CD4-positive, alpha-beta T cell treated with Interleukin-4 for 1 hour (primary cell): Measurements from ENCODE around the gene RBMS1.

ENCODE experiments used
- DNase-seq, 2 donors: peaks; one replicate each; pipeline ENCODE4 v3.0.0-alpha.2; 2020 to 2022

Gene RBMS1

DNA sequence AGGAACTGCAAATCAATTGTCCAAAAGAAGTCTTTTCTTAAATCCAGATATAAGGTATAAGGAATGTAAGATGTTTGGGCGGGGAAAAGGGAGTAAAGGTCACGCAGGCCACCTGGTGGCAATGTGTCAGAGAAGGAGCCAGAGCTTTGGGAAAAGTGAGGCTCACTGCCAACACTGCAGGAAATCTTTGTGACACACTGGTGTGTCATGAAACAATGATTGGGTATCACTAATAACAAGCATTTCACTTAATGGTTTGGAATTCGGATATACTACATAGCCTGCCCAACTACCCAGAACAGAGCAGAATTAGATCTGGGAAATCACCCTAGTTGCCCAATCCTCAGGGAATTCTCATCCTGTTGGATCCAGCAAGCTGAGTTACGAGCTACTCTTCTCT is 61.0 kb downstream of the RBMS1 start:
- no peak for DNase-seq

DNA sequence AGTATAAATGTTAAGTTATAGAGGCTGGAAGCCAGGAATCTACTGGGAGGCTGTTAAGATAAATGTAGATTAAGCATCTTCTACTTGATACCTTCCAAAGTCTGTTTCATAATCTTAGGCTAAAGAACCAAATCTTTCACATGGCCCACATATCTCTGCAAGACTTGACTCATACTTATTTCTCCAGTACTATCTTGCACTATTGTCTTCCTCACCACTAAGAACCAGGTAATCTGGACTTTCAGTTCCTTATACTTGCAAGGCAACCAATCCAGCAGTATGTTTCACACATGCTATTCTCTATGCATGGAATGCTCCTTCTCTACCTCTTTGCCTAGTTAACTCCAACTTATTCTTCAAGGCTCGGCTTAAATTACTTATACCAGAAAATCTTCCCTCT is 62.2 kb downstream of the RBMS1 start:
- DNase-seq: no peak

DNA sequence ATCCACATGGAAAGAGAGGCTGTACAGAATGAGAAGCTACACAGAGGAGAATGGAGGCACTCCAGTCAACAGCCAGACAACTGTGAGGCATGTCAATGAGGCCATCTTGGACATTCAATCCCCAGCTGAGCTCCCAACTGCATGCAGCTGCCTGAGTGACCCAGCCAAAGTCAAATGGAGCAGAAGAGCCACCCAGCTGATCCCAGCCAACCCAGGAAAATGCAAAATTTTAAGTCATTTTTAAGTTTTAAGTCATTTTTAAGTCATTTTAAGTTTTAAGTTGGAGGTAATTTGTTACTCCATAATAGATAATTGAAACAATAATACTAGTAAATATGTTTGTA is 63.6 kb downstream of the RBMS1 start:
- no peak for DNase-seq

DNA sequence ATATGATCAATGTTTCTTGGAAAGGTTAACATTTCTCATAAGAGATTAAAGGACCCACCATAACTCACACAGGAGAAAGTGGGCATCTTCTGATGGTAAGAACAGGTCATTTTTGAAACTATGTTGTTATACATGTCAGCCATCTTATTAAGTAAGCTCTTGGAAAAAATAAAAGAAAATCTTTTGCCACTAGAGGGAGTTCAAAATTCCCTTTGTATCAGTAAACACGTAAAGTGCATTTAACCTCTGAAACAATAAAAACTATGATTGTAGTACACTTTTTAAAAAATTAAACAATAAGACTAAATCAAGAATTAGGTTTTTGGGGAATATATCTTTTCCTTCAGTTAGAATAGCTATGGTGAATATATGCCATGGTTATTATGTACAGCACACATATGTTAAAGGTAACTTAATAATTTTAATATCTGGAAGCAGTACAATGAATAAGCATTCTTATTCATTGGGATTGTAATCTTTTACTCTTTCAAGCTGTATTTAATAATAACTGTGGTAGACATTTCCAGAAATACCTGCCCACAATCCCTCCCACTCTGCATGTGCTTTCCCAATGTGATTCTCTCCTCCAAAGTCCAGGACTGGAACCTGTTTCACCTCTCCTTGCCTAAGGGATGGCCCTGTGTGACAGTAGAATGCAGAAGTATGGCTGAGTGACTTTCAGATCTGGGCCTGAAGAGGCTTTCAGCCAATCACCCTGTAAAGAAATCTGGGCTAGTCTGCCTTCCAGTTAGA is 64.2 kb downstream of the RBMS1 start:
- peak in 1 of 2 donors; percentile 82 for DNase-seq

DNA sequence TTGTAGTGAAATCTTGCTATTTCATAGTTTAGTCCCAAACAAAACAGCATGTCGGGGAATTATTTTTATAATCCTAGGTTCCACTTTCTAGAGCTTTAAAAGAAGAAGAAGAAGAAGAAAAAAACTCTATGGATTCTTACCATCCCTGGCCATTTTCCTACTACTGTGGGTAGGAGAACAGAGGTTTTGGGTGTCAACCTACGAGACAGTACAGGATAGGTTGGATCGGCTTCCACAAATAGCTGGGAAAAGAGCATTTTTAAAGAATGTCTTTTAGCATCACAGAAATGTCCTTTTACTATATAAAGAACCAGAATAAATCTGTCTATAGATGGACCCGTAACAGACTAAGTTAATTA is 65.2 kb downstream of the RBMS1 start:
- no peak for DNase-seq

DNA sequence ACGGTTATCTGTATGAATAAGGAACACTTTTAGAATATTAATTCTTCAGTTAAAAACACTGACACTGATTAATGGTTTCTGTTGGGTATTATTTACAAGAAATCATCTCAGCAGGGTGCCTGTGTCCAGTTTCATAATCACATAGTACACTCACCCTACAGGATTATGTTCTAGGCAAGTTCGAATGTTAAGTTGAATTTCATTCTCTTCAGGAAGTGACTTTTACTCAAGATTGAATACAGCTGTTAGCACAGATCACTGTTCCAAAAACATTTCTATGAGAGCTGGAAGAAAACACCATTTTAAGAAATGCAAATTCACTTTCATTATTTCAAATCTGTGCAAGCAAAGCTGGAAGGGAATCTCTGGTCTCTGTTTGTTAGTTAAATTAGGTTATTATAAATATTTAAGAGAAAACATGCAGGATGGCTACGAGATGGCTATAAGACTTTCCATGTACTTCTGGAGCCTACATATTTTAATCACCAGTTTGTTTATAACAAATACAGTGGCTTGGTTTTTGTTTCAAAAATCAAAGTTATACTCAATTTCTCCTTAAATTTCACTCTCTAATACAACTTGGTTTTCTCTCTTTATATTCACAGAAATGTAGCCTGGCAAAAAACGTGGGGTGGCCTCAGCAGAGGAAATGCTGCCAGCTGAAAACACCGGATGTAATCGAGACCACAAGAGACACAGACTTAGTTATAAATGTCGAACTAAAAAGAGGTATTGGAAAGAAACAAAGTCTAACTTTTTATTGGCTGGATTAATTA is 65.8 kb downstream of the RBMS1 start:
- DNase-seq: peak; percentile 64 to 75

DNA sequence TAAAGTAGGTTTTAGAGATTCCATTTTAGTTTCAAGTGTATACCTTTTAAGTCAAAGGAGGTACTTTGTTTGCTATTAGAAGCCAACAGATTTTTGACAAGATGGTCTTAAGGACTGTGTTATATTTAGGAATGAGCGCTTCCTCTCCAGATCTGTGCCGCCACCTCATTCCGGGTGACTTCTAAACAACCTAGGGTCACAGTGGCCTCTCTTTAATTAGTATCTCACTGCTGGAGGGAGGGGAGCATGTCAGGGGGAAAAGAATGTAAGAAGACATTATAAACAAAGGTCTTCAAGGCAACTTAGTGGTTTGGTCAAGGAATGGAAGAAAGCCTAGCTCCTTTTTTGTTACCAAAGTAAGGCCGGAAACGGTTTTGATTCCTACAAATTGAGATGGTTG is 67.0 kb downstream of the RBMS1 start:
- DNase-seq: no peak

DNA sequence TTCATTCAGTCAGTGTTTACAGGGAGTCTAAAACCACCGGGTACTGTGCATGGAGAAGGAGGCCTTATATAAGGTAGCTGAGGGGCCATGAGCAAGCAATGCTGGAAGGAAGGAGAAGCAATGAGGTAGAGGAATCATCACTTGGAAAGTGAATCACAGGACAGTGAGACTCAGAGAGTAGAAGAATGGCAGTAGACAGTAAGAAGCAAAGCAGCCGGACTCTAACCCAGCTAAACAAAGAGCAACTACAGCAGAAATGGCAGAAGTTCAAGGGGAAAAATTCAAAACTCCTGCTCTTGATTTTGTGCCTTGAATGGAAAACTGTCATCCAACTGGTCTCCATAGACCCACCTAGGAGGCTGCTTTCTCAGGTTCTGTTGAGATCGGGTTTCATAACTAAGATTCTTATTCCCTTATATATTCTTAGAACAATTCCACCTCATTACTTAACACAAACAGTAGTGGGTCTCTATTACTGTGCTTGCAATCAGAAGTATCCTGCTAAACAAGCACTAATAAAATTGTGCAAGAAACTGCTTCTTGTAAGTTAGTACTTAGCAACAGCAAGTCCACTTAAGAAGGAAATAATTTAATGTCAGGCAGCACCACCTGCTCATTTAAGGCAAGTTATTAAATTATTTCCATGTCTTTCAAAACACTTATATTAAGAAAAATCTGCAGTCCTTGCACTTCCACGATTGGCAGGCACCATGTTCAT is 68.0 kb downstream of the RBMS1 start:
- no peak for DNase-seq

DNA sequence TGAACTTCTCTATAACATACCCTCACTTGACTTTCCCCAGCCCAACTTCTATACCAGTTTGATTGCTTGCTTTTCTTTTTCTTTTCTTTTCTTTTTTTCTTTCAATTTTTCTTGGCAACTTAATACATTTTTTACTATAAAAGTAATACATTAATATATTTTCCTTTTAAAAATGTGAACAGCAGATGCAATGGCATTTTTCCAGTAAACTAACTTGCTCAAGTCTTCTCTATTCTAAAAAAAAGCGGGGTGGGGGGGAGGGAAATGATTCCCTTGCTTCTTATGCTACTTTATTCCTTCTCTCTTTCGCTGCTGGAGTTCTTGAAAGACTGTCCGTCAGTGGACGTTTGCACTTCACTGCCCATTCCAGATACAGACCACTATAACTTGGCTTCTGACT is 70.5 kb downstream of the RBMS1 start:
- DNase-seq: no peak

DNA sequence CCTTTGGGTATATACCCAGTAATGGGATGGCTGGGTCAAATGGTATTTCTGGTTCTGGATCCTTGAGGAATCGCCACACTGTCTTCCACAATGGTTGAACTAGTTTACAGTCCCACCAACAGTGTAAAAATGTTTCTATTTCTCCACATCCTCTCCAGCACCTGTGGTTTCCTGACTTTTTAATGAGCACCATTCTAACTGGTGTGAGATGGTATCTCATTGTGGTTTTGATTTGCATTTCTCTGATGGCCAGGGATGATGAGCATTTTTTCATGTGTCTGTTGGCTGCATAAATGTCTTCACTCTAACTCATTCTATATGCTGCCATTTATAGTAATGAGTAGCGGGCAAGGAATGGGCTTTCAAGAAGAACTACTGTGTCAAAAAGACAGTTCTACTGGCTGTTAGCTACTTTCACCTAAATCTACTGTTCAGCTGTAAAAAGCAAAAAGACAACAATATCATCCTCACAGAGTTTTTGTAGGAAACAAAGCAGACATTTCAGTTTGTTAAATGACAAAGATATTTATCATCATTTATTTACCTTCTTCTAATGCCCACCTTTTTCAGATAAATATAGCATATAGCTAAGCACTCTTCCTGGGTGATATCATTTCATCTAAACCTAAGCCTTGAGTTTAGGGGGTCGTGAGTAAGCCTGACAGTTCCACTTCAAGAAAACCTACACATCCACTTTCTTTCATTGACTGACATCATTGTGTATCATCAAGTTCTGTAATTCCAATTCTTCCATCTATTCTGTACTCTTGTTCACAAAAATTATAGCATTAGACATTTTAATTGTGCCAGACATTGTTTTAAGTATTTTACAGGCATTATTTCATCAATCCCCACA is 71.7 kb downstream of the RBMS1 start:
- DNase-seq: peak in 1 of 2 donors; percentile 64

DNA sequence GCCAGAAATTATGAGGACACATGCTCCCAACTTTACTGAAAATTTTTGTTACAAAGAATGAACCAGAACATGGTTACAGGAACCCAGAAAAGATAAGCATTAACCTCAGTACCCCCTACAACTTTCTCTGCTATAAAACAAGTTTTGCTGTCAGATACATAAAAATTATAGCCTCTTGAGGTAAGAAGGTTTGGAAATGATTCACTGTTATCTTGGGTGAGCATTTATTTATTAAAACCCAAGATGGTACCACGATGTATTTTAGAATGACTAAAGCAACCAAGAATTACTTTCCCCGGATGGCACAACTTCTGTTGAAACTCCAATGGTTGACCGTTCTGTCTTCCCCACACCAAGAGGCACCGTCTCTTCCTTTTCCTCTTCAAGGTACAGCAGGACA is 72.9 kb downstream of the RBMS1 start:
- no peak for DNase-seq

DNA sequence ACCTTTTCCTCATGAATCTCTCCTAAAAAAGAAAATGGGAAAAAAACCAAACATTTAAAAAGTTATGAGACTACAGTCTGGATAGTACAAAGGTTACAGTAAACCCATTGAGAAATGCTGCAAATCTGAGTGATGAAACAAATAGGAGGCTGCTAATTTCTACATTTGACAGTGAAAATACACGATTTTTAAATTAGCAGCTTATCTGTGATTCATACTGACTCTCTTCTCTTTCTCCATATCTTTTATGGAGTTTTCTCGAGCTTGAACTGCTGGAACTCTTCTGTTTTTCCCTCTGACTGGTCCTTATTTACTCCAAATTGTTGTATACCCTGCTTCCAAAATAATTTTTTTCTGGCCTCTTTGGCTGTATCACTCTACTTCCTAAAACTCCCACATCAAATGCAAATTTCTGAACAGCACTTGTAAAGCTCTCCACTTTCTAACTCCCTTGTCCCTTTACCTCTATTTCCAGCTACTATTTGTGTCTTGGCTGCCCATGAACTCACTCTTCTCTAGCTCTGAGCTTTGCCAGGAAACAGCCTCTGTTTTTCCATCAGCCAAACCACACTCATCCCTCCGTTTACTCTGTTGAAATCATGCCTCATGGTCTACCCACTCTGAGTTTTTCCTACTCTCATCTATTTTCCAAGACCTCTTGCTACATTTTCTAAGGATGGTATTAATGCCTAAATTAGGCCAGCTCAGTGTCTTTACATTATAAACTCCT is 73.7 kb downstream of the RBMS1 start:
- DNase-seq: no peak

DNA sequence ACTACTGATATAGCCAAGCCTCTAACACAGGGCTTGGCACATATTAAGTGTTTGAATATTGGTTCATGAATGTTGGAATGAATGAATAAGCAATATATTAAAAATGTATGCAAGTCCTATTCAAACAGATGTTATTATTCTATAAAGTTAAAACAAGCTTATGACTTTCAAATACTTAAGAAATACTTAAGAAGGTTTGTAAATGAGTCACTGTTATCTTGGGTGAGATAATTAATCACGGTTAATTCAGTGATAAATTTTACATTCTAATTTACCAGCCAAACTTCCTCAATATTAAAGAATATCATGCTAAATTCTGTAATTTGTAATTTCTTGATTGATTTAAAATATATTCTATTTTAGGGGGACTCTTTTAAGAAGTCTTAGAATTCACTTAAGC is 74.8 kb downstream of the RBMS1 start:
- DNase-seq: no peak

DNA sequence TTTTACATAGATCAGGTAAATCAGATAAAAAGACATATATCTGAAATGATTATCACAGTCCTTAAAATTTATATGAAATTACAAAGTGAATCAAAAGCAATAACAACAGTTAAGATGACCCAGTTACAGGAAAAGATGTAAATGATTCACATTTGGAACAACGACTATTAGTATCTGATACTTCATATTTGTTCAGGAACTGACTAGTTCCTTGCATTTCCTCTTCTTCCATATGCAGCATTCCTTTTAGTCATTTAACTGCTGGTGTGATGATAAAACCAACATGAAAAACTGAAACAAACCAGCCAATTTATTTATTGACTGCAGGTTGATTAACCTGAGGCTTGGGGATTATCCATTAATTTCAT is 75.2 kb downstream of the RBMS1 start:
- no peak for DNase-seq

DNA sequence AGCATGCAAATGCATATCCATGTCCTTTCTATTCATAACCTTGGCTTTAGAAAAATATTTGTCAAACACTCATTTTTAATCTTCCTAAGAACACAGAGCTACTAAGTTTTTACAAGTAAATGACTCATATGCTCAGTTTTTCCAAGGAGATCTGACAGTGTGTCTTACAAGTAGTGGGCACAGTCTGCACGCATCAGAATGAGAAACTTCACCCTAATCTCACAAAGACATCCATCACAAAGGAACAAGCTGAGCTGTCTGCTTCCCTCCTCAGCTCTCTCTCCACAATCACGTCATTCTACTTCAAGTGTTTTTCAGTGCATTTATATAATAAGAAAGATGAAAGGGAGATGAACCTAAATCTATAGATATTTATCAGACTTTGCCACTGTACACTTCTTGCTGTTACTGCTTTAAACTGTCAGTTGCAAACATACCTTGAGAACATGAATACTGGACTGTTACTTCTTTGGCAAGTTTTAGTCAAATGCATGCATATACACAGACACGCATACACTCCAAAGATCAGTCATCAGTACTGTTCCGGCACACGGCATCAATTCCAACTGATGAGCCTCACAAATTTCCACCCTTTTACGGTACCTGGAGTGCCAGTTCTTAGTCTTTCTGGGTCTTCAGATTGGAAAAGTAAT is 75.7 kb downstream of the RBMS1 start:
- peak in 1 of 2 donors; percentile 36 for DNase-seq

DNA sequence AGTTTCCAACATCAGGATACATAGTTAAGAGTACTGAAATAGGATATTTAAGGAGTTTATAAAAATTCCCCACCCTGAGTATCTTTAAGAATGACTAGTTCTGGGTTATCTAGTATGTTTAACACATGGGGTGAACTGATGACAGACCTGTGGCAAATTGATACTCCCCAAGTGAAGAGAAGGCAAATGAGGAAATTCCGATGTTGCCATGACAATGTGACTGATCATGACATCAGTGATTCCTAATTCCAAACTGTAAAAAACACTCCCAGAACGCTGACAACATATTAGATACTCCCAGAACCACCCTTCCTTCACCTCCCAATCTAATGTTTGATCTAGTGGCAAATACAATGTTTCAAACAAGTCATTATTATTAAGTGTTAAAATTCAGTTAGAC is 77.6 kb downstream of the RBMS1 start:
- DNase-seq: no peak

DNA sequence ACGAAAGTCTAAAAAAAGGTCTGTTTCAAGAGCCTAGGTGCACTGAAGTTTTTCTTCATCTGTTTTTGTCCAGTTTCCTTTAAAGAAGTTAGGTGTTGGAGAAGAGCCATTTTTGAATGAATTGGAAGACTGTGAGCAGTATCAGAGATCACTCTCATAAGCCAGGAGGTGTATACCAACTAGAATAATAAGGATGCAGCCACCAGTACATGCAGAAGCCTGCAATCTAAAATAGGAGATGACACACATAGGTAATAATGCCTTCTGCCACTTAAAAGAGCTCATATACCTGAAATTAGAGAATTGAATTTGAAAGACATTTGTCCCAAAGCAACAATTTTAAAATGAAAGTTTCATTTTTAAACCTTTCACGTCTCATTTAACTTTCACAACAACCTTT is 81.7 kb downstream of the RBMS1 start:
- DNase-seq: no peak

DNA sequence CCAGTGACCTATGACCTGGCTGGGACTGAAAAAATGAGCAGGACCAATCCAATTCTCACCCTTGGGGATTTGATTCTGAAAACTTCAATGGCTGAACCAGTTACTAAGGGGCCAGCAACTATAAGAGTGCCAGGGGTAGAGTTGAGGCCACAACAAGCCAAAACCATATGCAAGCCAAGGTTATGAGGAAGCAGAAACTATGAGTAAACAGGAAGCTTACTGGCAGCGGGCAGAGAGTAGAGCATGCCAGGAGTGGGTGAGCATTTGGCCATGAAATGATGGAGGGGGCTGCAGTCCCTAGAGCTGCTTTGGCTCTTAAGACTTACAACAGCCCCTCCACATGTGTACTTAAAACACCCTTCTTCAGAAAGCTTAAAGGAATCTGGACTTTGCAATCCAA is 82.4 kb downstream of the RBMS1 start:
- peak; percentile 50 to 52 for DNase-seq

DNA sequence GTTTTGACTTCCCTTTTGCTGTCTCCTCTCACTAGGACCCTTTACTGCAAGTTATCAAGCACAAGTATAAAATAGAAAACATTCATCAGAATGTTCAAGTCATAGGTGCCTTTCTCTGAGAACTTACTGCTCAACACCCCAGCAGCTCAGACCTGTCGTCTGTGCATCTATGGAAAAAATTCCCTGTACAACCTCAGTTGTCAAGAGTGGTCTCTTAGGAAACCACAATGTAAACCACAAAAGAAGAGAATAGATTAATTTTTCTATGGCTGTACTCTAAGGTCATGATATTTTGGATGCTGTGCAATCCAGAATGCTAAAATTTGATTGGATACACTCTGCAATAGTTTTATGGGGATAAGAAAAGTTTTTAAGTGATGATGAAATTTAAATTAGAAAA is 84.1 kb downstream of the RBMS1 start:
- no peak for DNase-seq

DNA sequence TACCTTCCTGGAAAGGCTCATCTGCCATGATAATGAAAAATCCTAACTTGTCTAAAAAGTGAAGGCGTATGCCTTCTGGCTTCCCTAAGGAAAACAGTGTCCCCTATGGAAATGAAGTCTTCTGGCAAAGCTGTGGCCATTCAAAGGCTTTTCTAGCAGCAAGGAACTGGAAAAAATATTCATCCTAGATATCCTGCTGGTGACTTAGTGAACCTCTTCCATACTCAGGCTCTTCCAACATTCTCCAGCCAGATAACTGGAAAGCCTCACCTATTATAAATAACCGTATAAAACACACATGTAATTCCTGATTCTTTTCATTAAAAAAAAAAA is 84.7 kb downstream of the RBMS1 start:
- DNase-seq: no peak

DNA sequence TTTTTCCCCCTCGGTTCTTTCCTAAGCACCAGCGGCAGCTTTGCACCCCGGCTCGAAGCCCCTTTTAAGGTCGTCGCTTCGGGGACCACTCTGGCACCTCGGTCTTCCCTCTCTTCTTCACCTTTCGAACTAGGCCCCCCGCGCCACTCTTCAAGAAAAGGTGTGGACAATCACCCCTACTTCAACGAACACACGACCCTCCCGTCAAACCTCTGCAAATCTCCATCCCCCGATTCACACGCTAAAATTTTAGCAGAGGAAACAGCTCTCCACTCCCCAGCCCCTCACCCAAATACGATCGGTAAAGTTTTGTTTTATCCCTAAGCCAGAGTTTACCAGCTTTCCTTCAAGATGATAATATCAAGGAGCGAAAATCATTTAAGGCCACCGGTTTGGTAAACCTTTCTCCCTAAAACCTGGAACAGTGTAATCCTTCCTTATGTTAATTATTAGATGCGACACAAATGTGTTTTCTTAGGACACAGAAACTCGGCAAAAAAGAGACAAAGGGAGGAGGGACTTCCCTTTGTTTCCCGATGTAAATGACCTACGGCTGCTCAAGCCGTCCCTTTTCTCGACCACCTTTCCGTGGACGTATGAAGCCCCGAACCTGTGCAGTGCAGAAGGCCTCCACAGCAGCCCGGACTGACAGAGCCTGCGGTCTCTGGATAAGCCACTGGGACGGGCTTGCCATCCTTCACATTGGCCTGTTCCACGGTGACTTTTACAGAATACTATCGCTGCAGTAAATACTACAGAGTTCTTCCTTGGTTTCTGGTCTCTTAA is 85.2 kb downstream of the RBMS1 start:
- DNase-seq: no peak
